Measurements from ENCODE around the gene NRM.
A peak's percentile ranks its signal among the peaks of the same experiment; 100 is the strongest.

The NRM gene

DNA sequence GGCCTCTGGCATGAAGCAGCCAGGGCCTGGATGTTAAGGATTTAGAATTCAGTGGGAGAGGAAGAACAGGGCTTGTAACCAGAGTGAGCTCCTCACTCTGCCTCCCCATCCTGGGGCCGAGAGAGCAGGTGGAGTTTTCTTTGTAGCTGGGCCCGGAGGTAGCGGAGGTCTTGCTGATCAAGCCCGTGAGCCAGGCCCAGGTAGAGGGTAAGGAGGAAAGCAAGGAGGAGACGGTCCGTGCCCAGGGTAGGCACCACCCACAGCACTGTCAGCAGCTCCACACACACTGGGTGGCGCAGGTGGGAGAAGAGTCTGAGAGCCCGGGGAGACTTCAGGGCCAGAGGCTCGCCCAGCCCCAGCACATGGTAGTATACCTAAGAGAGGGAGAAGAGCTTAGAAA lies 2.2 kb downstream of the NRM start:
- no peak for DNase-seq (ENCODE audit: low read depth in 2 of 2)

GRCh38 chr6:30687659-30688431 lies 2.9 kb downstream of the NRM start:
- DNase-seq (ENCODE audit: low read depth in 2 of 2) = no peak

GRCh38 chr6:30686908-30687658 lies 3.7 kb downstream of the NRM start:
- DNase-seq (ENCODE audit: low read depth in 2 of 2) = peak; percentile 60 to 65

- peak; percentile 64 to 77 for DNase-seq (ENCODE audit: low read depth in 2 of 2)
These were observed 4.5 kb downstream of the NRM start, which contains the start of gene PPP1R18 for GRCh38 chr6:30686009-30686907. Gene PPP1R18 (minus strand): TSS chr6:30686645. CDS start chr6:30686018, 627 bp downstream.

DNA sequence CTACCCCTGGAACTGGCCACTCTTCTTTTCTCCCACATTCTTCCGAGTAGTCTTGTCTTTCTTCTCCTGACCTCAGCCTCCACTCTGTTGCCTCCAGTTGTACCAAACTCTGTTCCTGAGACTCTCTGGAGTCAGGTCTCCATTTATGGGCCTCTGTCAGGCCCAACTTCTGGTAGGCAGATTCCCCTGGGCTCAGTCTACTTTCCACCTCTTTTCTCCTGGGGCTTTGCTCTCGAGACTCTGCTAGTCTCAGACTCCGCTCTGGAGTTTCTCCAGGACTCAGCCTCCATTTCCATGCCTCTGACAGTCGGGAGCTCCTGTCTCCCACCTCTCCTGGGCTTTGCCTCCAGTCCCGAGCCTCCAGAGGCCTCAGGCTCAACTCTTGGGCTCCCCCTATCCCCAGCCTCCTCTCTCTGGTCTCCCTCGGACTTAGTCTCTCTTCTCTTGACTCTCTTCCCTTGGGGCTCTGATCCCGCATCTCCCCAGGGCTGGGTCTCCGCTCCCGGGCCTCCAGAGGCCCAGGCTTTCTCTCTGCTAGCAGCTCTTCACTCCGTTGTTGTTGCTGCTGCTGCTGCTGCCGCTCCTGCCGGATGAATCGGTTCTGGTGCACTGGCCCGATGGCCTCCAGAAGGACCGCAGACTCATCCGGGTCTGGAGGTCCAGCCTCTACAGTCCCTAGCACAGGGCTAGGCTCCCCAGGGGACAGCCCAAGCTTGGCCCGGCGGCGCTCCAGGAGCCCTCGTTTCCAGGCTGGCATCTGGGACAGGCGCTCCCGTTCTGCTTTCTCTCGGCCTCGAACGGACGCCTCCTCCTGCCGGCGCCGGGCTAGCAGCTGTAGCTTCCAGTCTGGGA lies 5.4 kb downstream of the NRM start:
- DNase-seq (ENCODE audit: low read depth in 2 of 2) = no peak

DNA sequence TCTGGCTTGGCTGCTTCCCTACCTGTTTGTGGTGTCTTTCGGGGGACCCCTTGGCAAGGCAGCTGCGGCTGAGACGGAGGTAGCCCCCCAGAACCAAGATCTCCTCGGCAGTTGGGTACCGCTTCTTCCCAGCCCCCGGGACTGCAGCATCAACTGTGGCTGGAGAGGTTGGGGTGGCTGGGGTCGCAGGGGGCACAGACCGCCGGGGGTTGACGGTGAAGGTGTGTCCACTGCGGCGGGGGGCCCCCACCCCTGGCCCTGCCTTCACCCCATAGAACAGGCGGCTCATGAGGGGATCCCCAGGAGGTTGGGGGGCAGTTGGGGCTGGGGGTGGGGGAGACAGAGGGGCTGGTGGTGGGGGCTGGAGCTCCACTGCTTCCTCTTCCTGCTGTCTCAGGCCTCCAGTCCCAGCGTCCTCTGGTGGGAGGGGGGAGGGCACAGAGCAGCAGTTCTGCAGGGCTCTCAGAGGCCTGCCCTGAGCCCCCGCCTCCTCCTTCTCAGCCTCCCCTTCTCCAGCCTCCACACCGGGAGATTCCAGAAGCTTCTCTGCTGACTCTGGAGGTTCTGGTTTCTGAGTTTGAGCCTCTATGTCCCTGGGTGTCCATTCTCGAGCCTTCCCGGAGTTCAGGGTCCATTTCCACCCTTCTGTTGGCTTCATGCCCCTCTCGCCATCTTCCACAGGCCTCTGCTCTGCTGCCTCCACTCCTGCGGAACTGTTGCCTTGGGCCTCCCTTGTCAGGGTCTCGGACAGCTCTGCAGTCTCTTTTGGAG lies 6.2 kb downstream of the NRM start:
- DNase-seq (ENCODE audit: low read depth in 2 of 2) = peak in 1 of 2 donors; percentile 17

GRCh38 chr6:30683980-30684338 lies 6.8 kb downstream of the NRM start:
- no peak for DNase-seq (ENCODE audit: low read depth in 2 of 2)

GRCh38 chr6:30683183-30683979 lies 7.4 kb downstream of the NRM start:
- DNase-seq (ENCODE audit: low read depth in 2 of 2) = no peak

DNA sequence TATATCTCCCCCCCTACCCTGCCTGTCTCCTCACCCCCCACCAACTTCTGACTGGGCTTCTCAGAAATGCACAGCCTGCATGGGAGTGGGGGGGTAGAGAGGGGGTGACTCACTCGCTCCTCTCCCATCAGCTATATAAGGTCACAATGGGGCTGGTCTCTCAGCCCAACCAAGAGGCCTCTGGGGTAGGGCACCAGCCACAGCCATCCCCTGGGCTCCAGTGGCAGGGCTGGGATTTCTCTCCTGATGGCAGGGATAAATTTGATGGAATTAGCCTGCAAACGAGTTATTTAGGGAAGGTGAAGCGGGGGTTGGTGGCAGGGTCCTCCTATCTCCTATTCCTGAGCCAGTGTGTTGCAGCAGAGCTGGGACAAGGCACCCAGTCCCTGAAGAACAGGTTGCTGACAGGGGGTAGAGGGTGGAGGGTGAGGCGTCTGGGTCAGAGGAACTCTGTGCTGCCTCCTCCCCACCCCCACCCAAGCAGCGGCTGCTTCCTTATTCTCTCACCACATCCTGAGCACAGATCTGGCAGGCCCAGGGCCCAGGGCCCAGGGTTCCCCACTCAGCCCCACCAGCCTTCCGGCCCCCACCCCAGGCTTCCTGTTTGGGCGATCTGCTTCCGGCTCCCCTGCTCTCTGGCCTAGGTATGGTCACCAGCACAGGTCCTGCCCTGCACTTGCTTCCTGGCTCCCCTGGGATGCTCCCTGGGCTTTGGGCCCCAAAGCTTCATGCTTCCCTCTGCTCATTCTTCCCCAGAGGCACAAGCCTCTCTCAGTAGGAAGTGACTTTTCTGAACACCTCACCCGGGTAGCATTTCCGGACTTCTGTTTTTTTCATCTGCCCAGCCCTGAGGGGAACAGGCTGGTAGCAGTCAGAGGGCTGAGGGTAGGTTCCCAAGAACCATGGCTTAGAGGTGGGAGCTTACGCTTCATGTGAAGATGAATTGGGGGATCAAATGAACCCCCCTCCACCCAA lies 8.4 kb downstream of the NRM start:
- DNase-seq (ENCODE audit: low read depth in 2 of 2) = peak; percentile 75 to 76

DNA sequence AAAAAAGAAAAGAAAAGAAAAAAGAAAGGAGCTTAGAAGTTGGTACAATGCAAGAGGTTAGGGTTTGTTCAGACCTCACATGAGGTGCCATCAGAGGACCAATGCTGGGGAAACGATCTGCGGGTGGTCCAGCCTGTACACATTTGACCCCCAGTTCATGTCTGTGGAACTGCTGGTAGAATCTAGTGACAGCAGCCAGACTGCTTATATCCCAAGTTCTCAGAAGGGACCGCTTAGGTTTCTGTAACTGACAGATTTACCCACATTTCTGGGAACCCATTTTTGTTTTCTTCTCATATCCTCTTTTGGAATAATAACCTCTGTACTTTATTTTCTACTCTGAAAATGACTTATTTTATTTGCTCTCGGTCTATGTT lies 9.0 kb downstream of the NRM start:
- no peak for DNase-seq (ENCODE audit: low read depth in 2 of 2)

- no peak for DNase-seq (ENCODE audit: low read depth in 2 of 2)
These were observed 10.8 kb downstream of the NRM start for GRCh38 chr6:30679765-30680535.

DNA sequence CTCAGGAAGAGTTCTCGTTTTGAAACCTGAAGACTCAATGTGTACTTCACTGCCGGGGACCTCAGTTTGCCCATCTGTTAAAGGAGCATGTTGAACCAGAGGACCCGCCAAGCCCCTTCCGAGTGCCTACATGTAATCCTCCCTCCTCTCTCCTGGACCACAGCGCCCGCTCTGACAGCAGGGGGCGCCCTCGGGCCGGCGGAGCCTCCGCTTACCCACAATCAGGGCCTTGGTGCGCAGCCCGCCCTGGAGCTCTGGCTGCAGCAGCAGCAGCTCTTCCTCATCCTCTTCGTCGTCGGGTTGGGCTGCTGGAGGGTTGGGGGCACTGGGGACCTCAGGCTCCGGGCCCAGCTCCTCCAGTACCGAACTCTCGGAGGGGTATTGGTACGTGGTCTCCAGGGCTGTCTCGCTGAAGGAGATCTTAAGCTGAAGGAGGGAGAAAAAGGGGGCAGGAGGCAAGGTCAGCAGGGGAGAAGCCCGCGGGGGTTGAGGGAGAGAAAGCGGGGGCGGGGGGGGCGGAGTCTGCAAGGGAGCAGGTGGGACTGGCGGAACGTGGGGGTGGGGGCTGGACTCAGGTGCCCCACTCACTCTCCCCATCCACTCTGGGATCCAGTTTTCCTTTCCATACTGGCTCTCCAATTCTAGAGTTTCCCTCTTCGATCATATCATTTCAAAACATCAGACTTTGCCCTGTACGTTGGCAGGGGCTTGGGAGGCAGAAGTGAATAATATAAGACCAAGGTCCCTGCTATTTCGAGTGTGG lies 11.6 kb downstream of the NRM start:
- DNase-seq (ENCODE audit: low read depth in 2 of 2) = peak; percentile 82 to 88

DNA sequence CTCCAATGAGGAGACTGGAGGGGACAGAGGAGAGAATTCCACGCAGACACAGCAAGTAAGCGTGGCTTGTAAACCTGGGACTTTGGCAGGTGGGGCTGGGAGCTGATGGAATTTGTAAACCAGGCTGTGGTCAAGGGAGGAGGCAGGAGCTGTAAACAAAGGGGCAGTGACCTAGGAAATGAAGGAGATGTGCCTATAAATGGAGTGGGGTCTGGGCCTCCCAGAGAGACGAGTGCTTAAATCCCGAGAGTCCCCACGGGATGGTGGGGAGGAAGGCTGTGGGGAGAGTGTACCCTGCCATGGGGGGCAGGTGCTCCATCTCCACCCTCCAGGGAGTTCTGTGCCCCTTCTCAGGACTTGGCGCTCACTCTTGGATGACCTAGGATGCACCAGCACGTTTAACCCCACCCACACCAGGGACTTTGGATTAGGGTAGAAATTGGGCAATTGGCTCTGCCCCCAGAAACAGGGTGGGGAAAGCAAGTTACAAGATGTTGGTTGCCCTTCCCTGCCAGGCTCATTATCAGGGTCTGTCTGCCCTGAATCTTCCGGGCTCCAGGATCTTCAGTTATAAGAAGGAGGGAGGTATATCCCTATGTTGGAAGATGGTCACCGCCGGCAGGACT lies 14.0 kb downstream of the NRM start:
- no peak for DNase-seq (ENCODE audit: low read depth in 2 of 2)

DNA sequence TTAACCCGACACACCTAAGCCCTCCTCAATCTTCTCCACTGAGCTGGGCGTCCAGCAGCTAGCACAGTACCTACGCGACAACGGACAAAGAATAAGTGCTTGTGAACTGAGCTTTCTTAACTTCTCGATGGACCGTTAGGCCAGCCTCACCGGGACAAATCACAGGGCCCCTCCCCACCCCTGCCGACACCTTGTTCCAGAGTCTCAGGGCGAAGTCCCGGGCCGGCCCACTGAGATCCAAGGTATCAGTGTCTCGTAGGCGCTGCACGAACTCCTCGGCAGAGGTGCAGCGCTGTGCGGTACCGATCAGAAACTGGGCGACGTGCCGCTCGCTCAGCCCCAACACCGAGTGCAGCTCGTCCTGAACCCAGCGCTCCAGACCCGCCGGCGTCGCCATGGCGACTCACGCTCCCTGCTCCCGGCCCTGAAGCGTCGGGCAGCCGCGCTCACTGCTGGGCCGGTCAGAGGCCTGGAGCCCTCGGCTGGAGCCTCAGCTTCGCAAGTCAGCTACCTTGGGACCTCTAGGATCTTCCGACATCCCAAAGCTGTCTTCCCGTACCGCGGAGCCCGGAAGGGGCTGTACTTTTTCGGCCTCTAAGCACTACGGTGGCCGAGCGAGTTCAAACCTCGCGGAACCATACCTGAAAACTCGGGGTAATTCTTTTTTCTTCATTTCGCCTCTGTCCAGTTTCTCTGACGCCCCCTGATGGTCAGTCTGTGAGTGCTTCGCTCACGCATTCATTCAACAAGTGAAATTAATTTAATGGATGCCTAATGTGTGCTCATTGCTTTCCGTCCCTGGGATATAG lies 18.1 kb downstream of the NRM start, which contains the start of gene DHX16:
Gene DHX16, minus strand, starts transcription at position 562 of the 809 bp plus-strand sequence. Its CDS starts 165 bp downstream, at position 397.
- peak; percentile 80 to 81 for DNase-seq (ENCODE audit: low read depth in 2 of 2)

- no peak for DNase-seq (ENCODE audit: low read depth in 2 of 2)
These were observed 19.8 kb downstream of the NRM start for GRCh38 chr6:30670760-30671527.

Measured in stimulated activated CD8-positive, alpha-beta memory T cell treated with anti-CD3 and anti-CD28 coated beads, Interleukin-2, amount 100 ng/mL, for 1 hour (primary cell).